NCI-H345 (cell line): Measurements from ENCODE around the gene IRF4.

ENCODE experiments used
- DNase-seq: peaks from one replicate; lab custom pipeline; 2025; lab: John Stamatoyannopoulos, UW

Gene IRF4

DNA sequence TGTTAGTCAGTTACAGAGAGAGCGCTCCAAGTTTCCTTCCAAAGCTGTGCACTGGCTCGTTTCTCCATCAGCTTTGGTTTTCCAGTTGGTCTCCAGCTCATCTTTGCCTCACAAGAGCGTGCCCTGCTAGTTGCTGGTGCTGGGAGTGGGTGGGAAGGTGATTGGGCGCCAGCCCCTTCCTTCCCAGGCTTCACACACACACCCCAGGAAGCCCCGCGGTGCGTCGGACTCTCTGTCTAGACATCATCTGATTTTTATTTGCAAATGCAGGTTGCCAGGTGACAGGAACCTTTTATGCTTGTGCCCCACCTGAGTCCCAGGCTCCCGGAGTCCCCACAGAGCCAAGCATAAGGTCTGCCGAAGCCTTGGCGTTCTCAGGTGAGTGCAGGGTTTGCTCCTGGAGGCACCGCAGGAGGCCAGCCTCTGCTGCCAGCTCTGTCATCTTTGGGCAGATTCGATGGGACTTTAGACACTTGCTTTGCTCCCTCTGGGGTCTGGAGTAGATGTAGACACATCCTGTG lies 7.1 kb downstream of the IRF4 start:
- no peak for DNase-seq

DNA sequence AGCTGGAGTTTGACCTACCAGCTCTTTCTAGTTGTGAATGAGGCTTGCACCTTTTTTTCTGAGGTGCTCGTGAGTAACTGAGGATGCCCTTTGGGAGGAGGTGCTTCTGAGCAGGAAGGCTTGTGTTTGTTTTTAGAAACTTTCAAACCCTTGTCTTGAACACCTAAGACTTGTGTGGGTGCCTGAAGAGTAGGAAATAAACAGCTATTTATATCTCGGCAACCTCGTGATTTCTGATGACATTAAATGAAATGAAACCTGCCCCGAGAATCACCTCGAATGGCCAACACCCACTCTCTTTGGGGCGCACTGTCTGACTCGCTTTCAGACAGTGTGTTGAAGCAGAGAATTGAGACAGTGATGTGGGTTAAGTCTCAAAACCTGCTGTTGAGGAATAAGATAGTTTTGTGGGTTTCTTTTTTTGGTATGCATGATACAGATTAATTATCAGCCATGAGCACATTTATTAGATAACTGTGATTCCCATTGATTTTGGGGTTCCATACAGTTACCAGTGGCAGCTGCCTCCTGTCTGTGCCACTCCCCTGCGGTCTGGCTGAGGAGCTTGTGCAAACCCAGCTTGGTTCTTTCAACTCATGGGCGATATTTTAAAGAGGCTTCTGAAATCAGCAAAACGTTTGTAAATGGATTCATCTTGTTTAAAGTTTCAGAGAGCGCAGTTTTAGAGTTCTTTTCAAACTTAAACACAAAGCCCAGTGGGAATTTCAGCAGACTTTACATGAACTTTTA lies 8.4 kb downstream of the IRF4 start:
- DNase-seq, result no peak

DNA sequence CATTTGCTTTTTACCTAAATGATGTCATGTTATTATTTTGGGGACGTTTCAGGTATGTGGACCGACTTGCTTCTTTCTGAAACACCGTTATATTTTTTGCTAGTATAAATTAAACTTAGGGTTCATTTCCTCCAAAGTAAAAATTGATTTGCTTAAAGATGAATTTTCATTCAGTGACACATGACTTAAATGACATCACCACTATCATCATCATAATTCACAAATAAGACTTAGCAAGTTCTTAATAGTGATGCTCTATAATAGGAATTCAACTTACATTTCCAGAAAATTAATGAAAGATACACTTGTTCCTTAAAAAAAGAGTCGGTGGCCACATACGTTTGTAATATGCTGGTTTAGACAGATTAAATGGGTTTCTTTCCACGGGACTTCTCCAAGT lies 9.3 kb downstream of the IRF4 start:
- DNase-seq, result no peak

DNA sequence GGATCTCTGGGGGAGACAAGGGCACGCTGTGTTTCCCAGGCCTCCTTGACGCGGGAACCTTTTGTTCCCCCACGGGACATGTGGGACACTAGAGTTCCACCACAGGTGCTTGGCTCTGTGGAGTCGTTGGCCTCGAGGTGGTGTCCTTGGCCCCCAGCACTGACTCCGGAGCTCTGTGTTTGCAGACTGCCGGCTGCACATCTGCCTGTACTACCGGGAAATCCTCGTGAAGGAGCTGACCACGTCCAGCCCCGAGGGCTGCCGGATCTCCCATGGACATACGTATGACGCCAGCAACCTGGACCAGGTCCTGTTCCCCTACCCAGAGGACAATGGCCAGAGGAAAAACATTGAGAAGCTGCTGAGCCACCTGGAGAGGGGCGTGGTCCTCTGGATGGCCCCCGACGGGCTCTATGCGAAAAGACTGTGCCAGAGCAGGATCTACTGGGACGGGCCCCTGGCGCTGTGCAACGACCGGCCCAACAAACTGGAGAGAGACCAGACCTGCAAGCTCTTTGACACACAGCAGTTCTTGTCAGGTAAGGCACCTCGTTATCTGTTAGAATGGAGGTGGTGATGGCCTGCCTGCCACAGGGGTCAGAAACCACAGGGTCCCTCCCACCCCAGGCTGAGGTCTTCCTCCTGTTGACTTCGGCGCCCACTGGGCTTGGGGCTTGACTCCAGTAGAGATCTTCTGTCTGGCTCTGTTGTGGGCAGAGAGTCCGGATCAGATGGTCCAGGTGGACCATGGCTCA lies 9.9 kb downstream of the IRF4 start:
- DNase-seq, result no peak

DNA sequence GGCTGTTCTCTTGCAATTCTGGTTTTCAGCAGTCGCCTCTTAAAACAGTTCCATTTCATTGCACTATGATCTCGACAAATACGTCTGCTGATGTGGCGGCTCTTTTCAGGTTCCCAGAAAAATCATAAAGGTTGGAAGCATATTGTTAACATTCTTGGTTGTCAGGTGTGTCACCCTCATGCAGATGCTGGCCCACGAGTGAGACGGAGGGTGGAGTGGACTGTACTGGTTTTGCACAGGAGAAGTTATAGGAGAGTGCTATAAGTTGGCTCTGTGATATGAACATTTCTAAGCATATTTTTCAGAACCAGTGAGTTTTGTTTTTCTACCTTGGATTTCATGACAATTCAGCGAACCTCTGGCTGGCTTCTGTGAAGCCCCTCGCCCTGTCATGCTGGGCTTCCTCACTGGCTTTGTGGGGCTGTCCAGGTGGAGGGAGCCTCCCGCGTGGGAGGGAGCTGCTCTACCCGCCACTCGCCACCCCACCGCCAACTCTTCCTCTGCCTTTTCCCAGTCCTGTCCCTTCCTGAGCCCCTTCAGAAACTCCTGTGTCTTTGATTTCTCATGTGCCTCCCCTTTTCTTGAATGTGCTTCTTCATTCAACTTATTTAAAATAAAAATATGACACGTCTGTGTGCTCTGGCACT lies 10.6 kb downstream of the IRF4 start:
- DNase-seq, result no peak

DNA sequence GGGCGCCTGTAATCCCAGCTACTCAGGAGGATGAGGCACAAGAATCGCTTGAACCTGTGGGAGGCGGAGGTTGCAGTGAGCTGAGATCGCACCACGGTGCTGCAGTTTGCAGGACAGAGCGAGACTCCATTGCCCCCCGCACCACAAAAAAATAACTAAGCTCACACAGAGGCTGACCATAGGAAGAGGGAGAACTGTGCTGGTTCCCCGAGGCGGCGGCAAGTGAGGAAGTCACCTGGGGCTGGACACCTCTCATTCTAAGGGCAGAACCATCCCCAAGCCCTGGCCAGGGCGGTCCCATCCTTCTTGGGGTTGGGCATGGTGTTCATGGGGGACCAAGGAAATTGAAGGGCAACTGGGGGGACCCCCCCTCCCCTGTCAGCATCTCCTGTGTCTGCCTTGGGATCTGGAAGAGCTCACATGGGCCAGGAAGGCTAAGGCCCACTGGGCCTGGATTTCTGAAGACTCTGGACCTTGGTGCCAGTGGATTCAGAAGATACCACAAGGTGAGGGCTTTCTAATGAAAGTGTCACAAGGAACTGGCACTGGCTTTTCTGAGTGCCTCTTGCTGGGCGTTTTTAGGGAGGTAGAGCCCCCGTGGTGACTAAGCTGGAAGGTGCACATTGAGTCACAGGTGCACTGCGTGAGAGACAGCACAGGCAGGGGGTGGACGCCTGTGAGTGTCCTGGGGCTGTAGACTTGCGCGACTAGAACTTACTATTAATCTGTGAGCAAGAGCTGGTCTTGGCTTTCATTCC lies 11.5 kb downstream of the IRF4 start:
- no peak for DNase-seq

DNA sequence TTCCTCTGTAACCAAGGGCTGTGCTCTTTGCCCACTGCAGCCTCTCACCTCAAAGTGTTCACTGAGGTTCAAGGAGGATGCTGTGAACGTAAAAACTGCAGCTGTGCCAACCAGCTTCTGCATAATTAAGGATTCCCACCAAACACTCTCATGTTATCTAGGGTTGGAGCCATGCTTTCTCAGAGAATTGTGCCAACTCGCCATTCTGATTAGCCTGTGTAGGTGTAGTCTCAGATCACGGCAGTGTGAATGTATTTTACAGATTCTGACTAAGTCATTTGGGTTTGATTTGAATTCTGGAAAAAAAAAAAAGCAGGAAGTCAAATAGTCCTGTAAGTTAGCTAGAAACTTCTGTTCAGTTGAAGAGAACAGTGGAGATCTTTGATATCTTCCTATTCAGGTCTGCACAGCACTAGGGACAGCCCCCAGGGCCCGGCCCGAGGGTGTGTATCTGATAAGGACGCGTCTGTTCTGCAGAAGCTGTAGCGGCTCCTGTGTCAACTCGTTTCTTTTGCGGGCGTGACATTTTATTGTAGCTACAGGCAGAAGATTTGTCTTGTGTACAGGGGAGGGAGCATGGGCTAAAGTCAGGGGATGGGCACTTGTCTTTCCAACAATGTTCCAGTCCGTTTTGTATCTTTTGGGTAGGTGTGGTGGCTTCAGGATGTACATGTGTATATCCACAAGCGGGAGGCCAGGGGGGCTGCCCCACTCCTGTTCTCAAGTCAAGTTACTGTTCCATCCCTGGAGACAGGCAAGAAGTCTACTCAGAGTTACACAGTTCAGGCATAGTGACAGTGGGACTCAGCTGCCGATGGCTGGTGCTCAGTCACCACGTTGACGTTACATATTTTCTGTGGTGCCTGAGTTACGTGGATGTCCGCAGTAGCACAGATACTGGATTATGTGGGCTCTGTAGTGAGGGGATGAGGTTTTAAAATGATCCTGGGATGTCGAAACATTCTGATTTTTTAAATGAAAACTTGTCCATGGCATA lies 12.4 kb downstream of the IRF4 start:
- no peak for DNase-seq

DNA sequence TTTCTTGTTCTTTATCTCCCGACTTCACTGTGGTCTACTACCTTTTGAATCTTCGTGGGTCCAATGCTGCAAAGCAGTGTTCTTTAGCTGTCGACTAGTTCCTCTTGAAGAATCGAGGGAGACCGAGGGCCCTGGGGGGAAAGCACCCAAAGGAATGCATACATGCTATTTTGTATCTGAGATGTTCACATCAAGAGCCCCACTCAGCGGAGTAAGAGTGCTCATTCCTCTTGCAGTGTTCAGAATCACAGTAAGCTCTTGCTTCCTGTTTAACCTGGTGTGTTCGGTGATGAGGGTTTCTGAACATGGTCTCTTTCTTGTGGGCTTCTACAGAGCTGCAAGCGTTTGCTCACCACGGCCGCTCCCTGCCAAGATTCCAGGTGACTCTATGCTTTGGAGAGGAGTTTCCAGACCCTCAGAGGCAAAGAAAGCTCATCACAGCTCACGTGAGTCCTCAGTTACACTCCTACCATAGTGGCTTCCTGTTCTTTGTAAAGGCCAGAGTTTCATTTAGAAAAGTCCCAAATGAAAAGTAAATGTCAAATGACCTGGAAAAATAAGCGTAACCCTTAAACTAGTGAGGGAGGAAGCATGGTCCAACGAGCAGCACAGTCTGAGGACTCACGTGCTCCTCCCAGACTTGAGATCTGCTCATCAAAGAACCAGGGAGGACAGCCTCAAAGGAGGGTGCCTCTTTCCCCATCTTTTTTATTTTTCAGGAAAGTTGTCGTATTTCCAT lies 13.3 kb downstream of the IRF4 start:
- no peak for DNase-seq

DNA sequence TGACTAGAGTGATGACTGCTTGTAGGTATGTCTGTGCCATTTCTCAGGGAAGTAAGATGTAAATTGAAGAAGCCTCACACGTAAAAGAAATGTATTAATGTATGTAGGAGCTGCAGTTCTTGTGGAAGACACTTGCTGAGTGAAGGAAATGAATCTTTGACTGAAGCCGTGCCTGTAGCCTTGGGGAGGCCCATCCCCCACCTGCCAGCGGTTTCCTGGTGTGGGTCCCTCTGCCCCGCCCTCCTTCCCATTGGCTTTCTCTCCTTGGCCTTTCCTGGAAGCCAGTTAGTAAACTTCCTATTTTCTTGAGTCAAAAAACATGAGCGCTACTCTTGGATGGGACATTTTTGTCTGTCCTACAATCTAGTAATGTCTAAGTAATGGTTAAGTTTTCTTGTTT lies 16.6 kb downstream of the IRF4 start:
- no peak for DNase-seq

DNA sequence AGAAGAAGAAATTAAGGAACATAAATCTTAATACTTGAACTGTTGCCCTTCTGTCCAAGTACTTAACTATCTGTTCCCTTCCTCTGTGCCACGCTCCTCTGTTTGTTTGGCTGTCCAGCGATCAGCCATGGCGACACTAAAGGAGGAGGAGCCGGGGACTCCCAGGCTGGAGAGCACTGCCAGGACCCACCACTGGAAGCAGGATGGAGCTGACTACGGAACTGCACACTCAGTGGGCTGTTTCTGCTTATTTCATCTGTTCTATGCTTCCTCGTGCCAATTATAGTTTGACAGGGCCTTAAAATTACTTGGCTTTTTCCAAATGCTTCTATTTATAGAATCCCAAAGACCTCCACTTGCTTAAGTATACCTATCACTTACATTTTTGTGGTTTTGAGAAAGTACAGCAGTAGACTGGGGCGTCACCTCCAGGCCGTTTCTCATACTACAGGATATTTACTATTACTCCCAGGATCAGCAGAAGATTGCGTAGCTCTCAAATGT lies 17.1 kb downstream of the IRF4 start:
- DNase-seq, result no peak

DNA sequence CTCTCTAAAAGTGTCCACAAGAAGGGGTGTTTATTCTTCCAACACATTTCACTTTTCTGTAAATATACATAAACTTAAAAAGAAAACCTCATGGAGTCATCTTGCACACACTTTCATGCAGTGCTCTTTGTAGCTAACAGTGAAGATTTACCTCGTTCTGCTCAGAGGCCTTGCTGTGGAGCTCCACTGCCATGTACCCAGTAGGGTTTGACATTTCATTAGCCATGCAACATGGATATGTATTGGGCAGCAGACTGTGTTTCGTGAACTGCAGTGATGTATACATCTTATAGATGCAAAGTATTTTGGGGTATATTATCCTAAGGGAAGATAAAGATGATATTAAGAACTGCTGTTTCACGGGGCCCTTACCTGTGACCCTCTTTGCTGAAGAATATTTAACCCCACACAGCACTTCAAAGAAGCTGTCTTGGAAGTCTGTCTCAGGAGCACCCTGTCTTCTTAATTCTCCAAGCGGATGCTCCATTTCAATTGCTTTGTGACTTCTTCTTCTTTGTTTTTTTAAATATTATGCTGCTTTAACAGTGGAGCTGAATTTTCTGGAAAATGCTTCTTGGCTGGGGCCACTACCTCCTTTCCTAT lies 17.9 kb downstream of the IRF4 start:
- DNase-seq, result no peak

DNA sequence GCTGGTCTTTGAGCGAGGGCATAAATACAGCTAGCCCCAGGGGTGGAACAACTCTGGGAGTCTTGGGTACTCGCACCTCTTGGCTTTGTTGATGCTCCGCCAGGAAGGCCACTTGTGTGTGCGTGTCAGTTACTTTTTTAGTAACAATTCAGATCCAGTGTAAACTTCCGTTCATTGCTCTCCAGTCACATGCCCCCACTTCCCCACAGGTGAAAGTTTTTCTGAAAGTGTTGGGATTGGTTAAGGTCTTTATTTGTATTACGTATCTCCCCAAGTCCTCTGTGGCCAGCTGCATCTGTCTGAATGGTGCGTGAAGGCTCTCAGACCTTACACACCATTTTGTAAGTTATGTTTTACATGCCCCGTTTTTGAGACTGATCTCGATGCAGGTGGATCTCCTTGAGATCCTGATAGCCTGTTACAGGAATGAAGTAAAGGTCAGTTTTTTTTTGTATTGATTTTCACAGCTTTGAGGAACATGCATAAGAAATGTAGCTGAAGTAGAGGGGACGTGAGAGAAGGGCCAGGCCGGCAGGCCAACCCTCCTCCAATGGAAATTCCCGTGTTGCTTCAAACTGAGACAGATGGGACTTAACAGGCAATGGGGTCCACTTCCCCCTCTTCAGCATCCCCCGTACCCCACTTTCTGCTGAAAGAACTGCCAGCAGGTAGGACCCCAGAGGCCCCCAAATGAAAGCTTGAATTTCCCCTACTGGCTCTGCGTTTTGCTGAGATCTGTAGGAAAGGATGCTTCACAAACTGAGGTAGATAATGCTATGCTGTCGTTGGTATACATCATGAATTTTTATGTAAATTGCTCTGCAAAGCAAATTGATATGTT lies 19.2 kb downstream of the IRF4 start:
- no peak for DNase-seq

DNA sequence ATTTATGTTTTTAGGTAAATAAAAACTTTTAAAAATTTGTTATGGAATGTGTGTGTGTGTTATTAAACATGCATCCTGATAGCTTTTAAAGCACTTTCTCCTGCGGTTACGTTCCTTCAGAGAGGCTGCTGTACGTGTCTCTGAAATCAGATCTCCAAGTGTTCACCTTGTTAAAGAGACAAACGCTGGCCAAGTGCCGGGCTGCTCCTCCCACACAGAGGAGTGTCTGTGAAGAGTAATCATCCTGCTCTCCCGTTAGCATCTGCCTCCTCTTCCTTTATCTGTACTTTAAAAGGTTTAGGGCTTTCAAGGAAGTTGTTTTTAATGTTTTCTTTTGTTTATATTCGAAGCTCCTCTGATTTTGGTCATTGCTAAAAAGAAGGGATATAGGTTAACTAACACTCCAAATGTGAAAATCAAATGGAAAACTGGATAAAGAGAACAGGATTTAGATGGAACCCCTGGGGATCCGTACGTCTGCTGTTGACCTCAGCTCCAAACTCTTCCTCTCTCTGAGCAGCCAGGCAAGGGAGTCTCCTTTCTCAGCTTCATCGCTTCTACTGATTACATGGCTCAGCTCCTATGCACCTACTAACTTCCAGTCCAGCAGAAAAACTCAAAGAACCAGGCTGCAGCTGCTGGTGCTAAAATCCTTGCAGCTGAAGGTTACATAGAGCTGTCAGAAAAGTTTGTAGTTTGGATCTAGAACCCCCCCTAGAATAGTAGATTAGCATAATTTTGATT lies 20.0 kb downstream of the IRF4 start:
- DNase-seq, result no peak

DNA sequence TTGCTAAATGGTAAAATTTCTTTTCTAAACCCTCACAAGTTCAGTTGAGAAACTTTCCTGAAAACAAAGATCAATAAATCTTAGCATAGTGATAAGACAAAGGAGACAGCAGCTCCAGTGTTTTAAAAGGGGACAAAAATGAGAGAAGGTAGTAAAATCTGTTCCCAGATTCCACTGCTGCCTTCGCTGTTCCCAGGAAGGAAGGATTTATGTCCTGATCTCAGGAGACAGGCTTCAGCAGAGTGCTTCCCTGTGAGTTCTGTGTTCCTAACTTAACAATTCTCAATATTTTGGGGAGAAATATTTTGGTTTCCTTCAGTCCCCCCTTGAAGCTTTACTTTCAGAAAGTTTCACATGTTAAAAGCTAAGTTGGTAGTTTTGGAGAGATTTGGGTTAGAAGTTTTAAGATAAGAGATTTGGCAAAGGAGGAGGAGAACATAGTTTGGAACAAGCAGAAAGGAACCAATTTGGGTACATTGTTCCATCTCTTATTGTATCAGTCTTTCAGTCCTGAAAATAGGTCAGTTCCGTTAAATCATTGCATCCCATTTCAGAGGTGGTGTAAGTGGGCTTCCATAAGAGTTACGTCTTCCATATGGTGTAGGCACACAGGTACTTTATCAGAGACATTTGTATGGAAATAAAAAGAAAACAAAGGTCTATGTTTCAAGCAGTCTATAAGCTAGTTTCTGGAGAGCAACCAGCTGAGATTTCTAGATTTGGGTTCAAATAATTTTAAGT lies 20.8 kb downstream of the IRF4 start:
- no peak for DNase-seq

DNA sequence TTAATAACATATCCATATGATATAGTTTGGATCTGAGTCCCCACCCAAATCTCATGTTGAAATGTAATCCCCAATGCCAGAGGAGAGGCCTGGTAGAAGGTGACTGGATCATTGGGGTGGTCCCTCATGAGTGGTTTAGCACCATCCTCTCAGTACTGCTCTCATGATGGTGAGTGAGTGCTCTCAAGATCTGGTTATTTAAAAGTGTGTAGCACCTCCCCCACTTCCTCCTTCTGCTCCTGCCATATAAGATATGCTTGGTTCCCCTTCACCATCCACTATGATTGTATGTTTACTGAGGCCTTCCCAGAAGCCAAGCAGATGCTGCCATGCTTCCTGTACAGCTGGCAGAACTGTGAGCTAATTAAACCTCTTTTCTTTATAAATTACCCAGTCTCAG lies 22.9 kb downstream of the IRF4 start:
- no peak for DNase-seq

DNA sequence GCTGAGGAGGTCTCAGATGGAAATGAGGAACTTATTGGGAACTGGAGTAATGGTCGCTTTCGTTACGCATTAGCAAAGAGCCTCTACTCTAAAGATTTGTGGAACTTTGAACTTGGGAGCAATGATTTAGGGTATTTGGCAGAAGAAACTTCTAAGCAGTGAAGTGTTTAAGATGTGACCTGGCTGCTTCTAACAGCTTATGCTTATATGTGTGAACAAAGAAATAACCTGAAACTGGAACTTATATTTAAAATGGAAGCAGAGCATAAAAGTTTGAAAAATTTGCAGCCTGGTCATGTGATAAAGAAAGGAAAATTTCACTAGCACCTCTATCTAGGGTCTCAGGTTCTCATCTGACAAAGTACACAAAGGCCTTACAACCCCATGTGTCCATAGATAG lies 23.5 kb downstream of the IRF4 start:
- DNase-seq, result no peak

DNA sequence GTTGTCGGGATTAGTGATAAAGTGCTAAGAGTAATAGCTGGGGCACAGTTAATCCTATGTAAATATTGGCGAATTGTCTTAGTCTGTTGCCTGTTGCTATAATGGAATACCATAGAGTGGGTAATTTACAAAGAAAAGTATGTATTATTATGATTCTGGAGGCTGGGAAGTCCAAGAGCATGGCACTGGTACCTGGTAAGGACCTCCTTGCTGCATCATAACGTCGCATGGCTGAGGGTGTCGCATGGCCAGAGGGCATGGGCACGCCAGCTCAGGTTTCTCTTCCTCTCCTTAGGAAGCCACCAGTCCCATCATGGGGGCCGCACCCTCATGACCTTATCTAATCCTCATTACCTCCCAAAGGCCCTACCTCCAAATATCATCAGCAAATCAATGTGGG lies 29.7 kb downstream of the IRF4 start:
- no peak for DNase-seq
